T follicular helper cell (primary cell): ENCODE data around the gene LMO2.

Experiments
- DNase-seq: peaks from one replicate; pipeline ENCODE4 v3.0.0-alpha.2; 2020; ENCODE audit warnings: low read depth

Gene LMO2

GRCh38 chr11:33819278-33820035, 72.4 kb downstream of the LMO2 start:
- DNase-seq: no peak
